ENCODE measurements around the gene MTRF1.

MTRF1 gene

DNA sequence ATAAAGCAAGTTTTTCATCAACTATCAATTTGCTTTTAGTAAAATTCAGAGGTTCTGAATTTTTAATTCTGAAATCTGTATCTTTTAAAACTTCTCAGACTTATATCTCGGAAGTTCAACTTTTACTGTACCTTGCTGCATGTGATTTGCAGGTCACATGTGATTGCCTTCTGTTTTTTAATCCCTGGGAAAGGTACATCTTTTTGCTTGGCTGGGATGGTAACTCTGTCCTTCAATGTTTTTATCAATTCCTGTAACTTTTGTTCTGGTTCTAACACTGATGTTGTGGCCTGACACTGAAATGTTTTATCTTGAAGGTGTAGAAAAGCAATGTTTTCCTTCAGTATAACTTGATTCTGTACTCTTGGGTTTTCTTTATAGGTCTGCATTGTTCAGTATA, 31.5 kb upstream of the MTRF1 start:
- ChIA-PET POLR2A (no interaction called here), CTCF (no interaction called here)
- no peak for DNase-seq (ENCODE audit: extremely low spot score)
- TF ChIP-seq, protein P1, sequence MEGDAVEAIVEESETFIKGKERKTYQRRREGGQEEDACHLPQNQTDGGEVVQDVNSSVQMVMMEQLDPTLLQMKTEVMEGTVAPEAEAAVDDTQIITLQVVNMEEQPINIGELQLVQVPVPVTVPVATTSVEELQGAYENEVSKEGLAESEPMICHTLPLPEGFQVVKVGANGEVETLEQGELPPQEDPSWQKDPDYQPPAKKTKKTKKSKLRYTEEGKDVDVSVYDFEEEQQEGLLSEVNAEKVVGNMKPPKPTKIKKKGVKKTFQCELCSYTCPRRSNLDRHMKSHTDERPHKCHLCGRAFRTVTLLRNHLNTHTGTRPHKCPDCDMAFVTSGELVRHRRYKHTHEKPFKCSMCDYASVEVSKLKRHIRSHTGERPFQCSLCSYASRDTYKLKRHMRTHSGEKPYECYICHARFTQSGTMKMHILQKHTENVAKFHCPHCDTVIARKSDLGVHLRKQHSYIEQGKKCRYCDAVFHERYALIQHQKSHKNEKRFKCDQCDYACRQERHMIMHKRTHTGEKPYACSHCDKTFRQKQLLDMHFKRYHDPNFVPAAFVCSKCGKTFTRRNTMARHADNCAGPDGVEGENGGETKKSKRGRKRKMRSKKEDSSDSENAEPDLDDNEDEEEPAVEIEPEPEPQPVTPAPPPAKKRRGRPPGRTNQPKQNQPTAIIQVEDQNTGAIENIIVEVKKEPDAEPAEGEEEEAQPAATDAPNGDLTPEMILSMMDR (IDR thresholded peaks at IDR 0.05; ENCODE audit: control extremely low read depth, extremely low read depth, low read depth, missing control alignments) = no peak

DNA sequence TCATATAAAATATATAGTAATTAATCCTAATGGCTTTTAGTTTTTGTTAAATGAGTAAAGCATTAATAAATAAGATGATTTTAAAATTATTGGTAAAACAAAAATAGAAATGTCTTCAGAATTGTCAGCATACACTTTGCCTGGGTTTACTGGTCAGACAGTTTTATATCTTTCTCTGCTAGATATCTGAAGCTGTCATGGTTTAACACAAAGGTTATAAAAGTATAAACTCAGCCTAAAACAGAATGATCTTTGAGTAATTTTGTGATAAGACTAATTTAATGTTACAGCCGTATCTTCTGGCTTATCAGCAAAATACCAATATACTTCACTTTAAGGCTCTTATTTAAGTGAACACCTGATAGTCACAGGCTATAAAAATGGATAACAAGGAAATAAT, 29.9 kb upstream of the MTRF1 start:
- TF ChIP-seq, protein P1 (IDR thresholded peaks at IDR 0.05; ENCODE audit: control extremely low read depth, extremely low read depth, low read depth, missing control alignments) = no peak

DNA sequence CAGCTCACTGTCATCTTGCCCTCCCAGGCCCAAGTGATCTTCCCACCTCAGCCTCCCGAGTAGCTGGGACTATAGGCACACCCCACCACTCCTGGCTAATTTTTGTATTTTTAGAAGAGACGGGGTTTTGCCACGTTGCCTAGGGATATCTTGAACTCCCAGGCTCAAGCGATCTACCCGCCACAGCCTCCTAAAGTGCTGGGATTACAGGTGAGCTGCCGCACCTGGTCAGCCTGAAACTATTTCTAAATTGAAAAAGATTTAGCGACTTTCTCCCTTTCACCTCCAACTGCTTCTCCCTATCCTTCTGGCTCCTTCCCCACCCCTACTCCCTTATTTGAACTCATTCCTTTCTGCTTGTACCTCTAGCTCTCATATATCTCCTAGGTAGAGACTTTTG, 27.9 kb upstream of the MTRF1 start:
- CTCF ChIA-PET = interaction anchor here (1.2 kb wide), 1 partner anchor 14 kb away, joined by 3 read pairs; no protein-coding TSS in a partner anchor
- TF ChIP-seq, protein P1 (IDR thresholded peaks at IDR 0.05; ENCODE audit: control extremely low read depth, extremely low read depth, low read depth, missing control alignments) = no peak
- DNase-seq (ENCODE audit: extremely low spot score) = no peak
- POLR2A ChIA-PET = no interaction called here

More for the DNA sequence above, 29.9 kb upstream of the MTRF1 start:
- no peak for DNase-seq (ENCODE audit: extremely low spot score)
- ChIA-PET POLR2A (no interaction called here), CTCF (interaction anchor here (1.3 kb wide), 1 partner anchor 62 kb away, joined by 3 read pairs; no protein-coding TSS in a partner anchor)

DNA sequence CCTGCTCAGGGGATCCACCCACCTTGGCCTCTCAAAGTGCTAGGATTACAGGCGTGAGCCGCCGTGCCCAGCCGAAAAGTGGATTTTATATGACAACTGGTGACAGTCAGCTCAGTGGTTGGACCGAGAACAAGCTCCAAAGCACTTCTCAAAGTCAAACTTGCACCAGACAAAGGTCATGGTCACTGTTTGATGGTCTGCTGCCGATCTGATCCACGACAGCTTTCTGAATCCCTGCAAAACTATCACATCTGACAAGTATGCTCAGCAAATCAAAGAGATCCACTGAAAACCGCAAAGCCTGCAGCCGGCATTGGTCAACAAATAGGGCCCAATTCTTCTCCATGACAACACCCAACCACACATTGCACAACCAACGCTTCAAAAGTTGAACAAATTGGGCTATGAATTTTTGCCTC, 26.1 kb upstream of the MTRF1 start:
- POLR2A ChIA-PET = no interaction called here
- CTCF ChIA-PET = no interaction called here
- no peak for DNase-seq (ENCODE audit: extremely low spot score)
- TF ChIP-seq, protein P1 (IDR thresholded peaks at IDR 0.05; ENCODE audit: control extremely low read depth, extremely low read depth, low read depth, missing control alignments) = no peak

DNA sequence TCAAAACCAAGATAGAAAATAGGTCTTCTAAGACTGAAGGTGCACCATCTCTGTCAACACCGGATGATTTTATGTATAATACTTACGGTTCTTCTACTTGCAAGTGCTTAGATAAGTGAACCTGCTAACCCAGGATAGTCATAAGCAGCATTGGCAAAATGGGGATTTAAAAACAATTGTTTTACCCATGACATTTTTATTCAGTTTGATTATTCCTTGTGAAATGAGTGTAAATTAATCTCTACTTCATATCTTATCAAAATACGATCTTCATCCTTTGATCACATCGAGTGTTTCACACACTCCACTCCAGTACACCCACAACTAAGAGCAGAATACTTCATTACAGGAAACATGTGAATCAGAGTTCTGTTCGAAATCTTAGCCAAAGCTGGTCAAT, 23.0 kb upstream of the MTRF1 start:
- POLR2A ChIA-PET = interaction anchor here (0.6 kb wide), 1 partner anchor 246 kb away, joined by 4 read pairs; no protein-coding TSS in a partner anchor
- TF ChIP-seq, protein P1 (IDR thresholded peaks at IDR 0.05; ENCODE audit: control extremely low read depth, extremely low read depth, low read depth, missing control alignments) = no peak
- no peak for DNase-seq (ENCODE audit: extremely low spot score)
- CTCF ChIA-PET = interaction anchor here (1.3 kb wide), 1 partner anchor 9 kb away, joined by 6 read pairs; no protein-coding TSS in a partner anchor

DNA sequence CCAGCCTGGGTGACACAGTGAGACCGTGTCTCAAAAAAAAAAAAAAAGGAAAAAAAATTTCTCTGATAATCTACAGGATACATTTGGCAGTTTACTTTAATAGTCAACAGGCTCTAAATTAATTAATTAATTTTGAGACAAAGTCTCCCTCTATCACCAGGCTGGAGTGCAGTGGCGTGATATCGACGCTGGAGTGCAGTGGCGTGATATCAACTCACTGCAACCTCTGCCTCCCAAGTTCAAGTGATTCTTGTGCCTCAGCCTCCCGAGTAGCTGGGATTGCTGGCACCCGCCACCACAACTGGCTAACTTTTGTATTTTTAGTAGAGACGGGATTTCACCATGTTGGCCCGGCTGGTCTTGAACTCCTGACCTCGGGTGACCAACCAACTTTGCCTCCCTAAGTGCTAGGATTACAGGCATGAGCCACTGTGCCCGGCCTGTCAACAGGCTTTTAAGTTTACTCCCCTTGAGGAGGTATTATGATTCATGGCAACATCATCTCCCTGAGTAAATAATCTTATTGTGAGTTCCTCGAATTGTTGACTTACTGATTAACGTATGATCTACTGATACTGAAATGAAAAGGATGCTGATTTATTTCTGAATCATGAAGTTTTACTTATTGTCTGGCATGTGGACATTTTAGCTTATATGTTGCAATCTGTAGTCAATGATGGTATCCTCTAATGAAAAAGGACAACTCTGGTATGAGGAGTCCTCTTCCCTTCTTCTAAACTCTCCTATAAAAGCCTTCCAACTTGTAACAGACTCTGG, 21.3 kb upstream of the MTRF1 start:
- TF ChIP-seq, protein P1 (IDR thresholded peaks at IDR 0.05; ENCODE audit: control extremely low read depth, extremely low read depth, low read depth, missing control alignments) = no peak
- no peak for DNase-seq (ENCODE audit: extremely low spot score)
- ChIA-PET POLR2A (no interaction called here), CTCF (no interaction called here)

All from GM10248 (cell line).